HG03439 (cell line): Measurements from ENCODE around the gene SPRED1.

ENCODE experiments used
- ATAC-seq: cut with Tn5 transposase; IDR thresholded peaks from one replicate; pipeline ENCODE4 v1.9.1; 2021; ENCODE audit warnings: mild to moderate bottlenecking, moderate library complexity; ENCODE audit not compliant: unreplicated experiment

The SPRED1 gene

GRCh38 chr15:38252481-38253350 lies at the start of gene SPRED1:
TSS of gene SPRED1 (plus strand) at chr15:38252836. CDS start at chr15:38253186, 350 bp downstream.
- ATAC-seq = peak; percentile 22

DNA sequence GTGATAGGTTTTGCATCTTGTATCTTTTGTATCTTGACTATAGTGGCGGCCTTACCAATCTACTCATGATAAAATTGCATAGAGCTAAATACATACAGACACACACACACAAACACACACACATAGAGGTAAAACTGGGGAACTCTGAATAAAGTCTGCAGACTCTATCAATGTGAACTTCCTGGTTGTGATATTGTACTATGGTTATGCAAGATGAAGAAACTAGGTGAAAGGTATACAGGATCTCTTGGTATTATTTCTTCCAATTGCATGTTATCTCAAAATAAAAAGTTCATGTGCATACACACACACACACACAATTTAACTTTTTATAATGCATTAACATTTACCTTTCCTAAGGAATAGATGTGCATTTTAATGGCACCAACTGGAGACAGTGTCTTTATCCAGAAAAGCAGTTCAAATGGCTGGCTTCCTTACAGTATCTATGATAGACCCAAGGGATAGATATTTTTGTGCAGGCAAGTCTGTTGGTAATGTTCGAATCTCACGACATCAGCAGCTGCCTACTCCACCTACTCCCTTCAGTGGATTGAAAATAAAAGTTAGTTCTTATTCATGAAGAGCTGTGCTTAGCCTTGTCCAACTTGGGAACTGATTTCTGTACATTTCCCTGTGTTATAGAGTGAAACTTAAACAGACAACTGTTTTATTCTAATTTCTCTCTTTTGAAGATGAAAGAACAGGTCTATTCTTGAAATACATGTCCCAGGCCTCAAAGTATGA lies 46.9 kb upstream of the SPRED1 start:
- no peak for ATAC-seq

DNA sequence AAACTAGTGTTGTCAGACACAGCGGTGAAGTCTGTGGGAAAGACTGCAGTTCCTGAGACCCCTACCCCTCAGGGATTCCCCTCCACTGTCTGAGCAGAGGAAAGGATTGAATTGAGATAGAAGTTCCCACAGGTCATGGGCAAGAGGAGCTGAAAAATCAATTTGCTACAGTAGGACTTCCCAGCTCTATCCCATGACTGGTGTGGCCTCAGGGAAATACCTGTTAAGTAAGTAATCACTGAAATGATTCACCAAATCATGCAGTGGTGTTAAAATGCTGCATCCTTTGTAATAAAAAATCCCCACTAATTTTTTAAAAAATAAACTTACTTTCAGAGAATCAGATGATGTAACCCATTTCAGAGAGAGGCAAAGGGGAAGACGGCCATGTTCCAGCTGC lies 45.0 kb upstream of the SPRED1 start:
- ATAC-seq = no peak

DNA sequence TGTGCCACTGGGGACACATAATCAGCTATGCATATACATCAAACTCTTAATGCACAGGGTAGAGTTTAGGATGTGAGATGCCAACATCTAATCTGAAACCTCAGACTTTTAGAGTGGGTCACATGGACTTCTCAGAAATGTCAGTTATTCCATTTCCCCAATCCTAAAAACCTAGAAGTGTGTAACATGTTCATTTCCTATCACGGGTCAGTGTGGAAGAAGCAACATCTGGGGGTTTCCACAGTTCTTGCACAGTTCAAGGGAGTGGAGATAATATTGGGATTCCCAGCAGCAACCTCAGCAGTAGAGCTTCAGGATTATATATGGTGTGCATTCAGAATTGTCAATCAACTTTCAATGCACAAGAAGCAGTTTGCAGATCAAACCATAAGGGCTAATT lies 44.4 kb upstream of the SPRED1 start:
- no peak for ATAC-seq

GRCh38 chr15:38208779-38209178 lies 43.9 kb upstream of the SPRED1 start:
- no peak for ATAC-seq

DNA sequence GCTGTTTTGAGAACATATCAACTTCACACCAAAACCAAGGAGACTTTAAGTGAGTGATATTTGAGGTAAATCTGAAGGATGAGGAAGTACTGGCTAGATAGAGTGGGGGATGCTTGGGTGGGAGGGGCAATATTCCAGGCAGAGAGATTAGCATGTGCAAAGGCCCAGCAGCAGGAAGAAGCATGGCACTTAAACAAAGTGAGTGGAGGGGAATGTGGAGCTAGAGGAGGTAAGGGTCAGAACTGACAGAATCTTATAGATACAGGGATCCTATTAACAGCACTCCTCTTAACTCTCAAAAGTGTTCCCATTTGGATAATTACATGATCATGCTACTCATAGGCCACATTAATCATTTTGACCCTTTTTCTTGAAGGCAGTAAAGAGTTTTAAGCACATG lies 41.4 kb upstream of the SPRED1 start:
- no peak for ATAC-seq

DNA sequence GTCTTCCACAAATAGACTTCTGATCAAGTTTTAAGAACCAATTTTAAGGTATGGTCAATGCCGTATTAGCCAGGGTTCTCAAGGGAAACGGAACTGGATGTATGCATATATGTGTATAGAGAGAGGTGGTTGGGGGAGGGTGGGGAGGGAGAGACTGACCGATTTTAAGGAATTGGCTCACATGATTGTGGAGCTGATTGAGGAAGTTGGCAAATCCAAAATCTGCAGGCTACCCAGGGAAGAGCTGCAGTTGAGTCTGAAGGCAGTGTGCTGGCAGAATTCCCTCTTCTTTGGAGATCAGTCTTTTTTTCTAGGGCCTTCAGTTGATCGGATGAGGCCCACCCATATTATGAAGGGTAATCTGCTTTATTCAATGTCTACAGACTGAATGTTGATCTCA lies 40.8 kb upstream of the SPRED1 start:
- no peak for ATAC-seq

GRCh38 chr15:38212729-38213351 lies 39.8 kb upstream of the SPRED1 start:
- no peak for ATAC-seq

DNA sequence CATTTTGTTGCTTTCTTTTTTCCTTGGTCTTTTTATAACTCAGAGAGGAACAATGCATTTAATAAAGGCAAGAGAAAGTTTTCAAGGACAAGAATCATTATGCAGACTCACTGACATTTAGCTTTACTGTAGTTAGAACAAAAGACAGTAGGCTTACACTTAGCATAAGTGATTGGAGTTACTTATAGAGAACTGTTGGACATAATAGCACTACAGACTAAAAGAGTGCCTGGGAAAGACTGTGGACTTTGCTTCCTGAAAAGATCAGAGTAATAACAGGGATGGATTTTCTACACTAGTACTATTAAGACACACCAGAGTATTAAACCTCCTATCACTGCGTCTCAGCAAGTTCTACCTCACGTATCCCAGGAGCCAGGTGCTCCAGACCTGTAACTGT lies 39.3 kb upstream of the SPRED1 start:
- no peak for ATAC-seq

- no peak for ATAC-seq
Observed at GRCh38 chr15:38215707-38216106, 36.9 kb upstream of the SPRED1 start.

- no peak for ATAC-seq
Observed at GRCh38 chr15:38216763-38217162, 35.9 kb upstream of the SPRED1 start.

GRCh38 chr15:38217191-38217595 lies 35.4 kb upstream of the SPRED1 start:
- no peak for ATAC-seq

DNA sequence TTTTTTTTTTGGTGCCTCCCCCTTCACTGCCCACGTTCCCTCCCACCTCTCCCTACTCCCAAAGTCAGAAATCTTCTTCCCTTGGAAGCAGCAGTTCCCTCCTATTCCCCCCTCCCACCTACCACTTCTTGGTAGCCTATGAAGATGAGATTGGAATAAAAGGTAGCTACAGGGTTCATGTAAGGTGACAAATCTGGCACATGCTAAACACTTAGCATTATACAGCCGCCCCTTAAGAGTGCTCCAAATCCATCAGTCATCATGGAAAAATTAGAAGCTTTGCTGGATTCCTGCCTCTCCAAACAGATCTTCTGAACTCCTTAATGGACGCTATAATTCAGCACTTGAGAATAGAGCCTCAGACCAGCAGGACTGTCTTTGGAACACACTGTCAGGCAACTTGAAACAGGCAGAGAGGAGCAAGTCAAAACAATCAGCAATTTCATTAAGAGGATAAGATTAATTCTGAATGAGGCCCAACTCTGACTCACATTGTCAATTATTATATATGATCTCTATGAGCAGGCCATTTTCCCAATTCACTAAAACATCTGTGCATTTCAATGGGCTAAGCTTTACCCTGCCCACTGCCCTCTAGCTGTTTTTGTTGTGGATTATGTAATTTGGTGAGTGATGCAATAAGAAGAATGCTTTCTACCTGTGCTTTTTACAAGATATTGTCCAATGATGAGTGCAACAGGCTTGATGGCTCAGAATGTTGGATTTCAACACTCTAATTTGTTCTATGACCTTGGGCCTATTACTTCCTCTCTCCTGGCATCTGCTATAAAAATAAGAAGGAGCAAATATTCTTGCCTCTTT lies 34.6 kb upstream of the SPRED1 start:
- ATAC-seq = no peak

DNA sequence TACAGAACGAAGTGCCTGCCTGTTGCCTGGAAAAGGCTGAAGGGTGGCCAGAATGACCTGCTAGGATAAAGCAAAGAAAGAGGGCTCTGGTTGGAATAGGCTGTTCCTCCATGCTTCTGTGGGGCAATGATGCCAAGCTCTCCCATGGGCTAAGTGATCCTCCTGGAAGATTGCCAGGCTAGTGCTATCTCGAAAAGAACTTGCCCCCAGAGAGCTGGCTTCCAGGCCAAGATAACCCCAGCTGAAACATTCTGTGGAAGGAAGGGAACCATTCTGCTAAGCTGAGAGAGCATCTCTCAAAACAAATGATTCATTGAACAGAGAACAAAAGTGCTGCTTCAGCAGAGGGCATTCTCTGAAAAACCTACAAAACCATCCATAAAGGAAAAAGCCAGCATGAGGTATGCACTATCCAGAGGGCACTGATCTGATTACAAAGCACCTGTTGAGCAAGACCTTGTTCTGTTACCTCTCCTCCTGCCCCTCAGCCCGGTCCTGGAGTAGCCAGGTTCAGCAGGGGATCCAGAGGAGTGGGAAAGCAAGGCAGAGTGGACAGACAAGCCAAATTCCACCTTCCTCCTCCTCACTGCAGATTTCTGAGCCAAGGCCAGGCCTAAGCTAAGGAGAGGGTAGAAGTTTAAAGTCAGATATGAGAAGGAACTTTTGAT lies 31.9 kb upstream of the SPRED1 start:
- no peak for ATAC-seq

DNA sequence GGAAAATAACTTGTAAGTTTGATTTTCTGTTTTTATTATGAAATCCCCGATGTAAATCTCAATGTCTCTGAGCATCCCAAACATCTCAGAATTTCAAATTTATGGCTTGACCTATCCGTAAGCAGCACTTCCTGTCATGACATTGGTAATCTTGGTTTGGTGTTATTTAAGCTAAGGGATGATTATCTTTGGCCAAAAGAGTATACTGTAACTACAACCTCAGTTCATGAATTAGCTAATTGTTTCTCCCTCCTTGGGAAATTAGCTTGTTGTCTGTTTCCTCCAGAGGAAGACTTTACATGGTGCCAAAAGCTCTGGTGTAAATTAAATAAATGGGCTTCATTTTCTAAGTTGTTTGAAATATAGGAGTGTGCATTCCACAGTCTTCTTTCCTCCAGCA lies 28.1 kb upstream of the SPRED1 start:
- ATAC-seq = no peak

DNA sequence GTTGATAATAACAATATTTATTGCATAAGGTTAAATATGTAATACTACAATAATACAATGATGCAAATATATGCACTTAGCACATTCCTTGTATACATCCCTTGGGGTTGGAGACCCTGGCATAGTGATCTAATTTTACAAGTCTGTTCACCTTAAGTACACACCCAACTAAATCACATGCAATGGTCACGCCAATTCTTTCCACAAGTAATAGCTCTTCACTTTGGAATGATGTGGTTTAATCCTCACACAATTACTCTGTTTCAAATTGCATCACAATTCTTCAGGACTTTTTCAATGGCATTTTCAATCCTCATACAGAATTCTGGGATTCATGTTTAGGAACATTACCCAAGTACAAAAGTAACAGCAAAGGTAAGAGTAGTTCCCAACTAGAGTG lies 27.3 kb upstream of the SPRED1 start:
- ATAC-seq = no peak

DNA sequence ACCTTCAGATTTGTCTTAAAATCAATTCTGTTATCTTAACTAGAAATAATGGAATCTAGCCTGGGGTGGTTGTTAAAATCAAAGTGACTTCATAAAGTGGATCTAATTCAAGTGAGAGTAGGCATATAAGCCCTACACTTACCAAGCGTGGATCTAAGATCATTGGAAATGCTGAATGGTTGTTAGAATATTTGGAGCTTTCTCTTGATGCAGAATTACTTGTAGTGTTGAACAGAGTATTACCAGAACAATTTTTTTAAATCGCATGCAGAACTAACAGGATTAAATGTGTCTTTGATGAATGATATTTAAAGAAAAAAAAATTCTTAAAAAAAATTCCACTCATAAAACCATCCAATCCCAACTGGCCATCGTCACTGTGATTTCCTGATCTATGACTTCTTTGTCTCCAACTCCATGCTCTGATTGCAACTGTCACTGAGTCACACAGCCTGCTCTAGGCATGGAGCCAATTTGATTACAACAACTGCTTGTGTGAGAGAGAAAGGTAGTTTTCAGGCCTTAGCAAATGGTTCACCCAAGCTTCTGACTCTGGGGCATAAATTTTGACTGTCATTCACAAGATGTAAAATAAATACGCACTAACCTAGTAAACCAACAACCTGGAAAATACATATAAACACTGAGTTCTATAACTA lies 25.9 kb upstream of the SPRED1 start:
- ATAC-seq = no peak

DNA sequence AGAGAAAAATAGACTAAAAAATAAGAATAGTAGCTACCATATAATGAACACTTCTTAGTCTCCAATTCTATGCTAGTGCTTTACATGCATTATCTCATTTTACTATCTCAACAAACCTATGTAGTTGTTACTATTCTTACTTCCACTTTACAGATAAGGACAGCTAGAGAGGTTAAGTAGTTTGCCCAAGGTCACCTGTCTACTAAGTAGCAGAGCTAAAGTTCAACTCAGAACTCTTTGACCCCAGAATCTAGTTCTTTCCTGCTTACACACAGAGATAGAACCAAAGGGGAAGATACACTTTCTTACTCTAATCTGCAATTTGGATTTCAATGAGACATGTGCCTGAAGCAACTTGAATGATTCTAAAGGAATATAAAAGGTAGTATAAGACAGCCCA lies 24.7 kb upstream of the SPRED1 start:
- no peak for ATAC-seq

DNA sequence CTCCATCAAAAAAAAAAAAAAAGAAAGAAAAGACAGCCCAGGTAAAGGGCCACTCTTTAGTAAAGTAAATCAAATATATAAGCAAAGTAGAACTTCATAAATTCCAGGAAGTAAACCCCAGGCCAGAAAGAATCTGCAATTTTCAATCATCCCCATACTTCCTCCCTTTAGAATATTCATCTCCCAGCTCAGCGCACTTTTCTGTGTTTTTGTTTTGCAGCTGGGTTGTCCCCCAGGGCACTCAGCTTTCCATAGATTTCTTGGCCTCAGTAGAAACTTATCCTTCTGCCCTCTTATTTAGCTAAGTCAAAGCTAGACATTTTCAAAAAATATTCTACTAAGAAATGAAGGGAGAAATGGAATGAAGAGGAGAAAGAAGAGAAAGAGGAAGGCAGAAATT lies 24.0 kb upstream of the SPRED1 start:
- ATAC-seq = no peak
